ENCODE results near the gene GAMT.

GAMT gene

DNA sequence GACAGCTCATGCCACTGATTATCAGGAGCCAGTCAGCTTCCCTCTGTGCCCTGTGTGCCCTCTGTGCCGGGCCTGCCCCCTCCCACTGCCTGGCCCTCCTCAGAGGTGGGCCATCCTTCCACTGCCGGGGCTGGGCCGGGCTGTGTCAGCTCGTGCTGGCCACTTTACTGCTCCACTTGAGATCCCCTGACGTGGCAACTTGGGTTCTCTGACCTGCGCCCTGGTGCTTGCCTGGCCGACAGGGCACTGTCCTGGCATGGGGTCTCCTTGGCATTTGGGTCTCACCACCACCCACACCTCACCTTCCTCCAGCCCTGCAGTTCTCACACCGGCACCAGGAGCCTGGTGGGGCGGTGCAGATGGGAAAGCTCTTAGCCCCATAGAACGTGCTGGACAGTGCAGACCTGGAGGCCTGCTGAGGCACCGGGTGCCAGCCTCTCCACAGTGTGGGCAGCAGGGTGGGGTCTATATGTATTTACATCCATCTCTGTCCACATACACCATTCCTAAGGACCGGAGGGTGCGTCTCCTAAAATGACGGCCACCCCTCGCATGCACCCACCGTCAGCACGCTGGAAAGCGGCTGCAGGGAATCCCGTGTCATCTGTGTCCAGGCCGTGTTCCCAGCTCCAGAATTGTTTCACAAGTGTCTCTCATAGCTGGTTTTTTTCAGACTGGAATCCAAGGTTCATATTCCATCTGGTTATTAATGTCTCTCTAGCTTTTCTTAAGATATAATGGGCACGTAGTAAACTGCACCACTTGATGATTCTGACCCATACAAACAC lies 17.8 kb upstream of the GAMT start:
- H3K9ac ChIP-seq (ENCODE audit: low read depth in 1 of 2, low read length in 2 of 2), result no peak overlapping the region
- no peaks in the 10 kb centered on the region for H3K9me3 ChIP-seq (ENCODE audit: control insufficient read depth in 1 of 2, low read length in 2 of 2)
- H3K27me3 ChIP-seq (ENCODE audit: control insufficient read depth in 1 of 2, insufficient read depth in 2 of 2, low read length in 2 of 2), result no peaks in the 10 kb centered on the region
- no peak overlapping the region for H3K27ac ChIP-seq (ENCODE audit: low read depth, low read length)
- H3K36me3 ChIP-seq (ENCODE audit: control insufficient read depth in 1 of 2, insufficient read depth in 2 of 2, low read length in 2 of 2), result peaks cover 32 to 70% of the 10 kb centered on the region in 2 donors
- H3K4me3 ChIP-seq (ENCODE audit: low read depth in 1 of 2, low read length in 2 of 2), result no peak overlapping the region
- H3K4me1 ChIP-seq (ENCODE audit: control insufficient read depth in 1 of 2, insufficient read depth in 2 of 2, low read length in 2 of 2), result peaks cover 30 to 35% of the 10 kb centered on the region in 2 donors

GRCh38 chr19:1418496-1418775 lies 17.1 kb upstream of the GAMT start:
- no peak overlapping the region for H3K9ac ChIP-seq (ENCODE audit: low read depth in 1 of 2, low read length in 2 of 2)
- H3K4me1 ChIP-seq (ENCODE audit: control insufficient read depth in 1 of 2, insufficient read depth in 2 of 2, low read length in 2 of 2), result peaks cover 29 to 30% of the 10 kb centered on the region in 2 donors

DNA sequence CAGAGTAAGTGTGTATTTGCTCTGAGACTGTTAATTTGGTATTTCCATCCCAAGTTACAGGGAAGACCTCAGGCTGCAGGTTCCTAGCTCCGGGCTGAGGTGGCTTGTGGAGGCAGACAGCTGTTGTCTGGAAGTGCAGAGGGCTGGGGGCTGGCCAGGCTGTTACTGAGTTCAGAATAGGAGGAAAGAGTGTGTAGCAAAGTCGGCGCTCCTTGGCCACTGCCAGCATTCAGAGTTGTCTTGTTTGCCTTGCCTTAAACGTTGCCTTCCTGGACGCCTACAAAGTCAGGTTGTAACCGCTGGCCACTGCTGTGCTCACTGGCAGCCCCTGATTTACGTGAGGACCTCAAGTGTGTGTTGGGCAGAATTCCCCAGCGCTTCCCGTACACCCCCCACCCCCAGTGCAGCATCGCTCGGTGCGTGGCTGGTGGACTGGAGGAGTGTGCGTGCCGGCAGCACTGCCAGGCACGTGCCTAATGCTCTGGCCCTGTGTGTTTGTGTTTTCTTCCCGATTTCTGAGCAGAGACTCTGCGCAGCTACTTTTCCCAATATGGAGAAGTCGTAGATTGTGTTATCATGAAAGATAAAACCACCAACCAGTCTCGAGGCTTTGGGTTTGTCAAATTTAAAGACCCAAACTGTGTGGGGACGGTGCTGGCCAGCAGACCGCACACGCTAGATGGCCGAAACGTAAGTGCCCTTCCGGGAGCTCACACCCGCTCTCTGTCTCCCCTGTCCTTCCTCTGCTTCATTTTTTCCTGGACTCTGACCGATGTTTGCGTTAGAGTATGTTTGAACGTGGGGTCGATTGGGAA lies 16.5 kb upstream of the GAMT start:
- Histone ChIP-seq H3K9ac (ENCODE audit: low read depth in 1 of 2, low read length in 2 of 2) (no peak overlapping the region), H3K9me3 (ENCODE audit: control insufficient read depth in 1 of 2, low read length in 2 of 2) (no peaks in the 10 kb centered on the region), H3K27ac (ENCODE audit: low read depth, low read length) (no peak overlapping the region), H3K4me1 (ENCODE audit: control insufficient read depth in 1 of 2, insufficient read depth in 2 of 2, low read length in 2 of 2) (peaks cover 30 to 33% of the 10 kb centered on the region in 2 donors), H3K4me3 (ENCODE audit: low read depth in 1 of 2, low read length in 2 of 2) (no peak overlapping the region), H3K27me3 (ENCODE audit: control insufficient read depth in 1 of 2, insufficient read depth in 2 of 2, low read length in 2 of 2) (no peaks in the 10 kb centered on the region), H3K36me3 (ENCODE audit: control insufficient read depth in 1 of 2, insufficient read depth in 2 of 2, low read length in 2 of 2) (peaks cover 23 to 61% of the 10 kb centered on the region in 2 donors)

More at GRCh38 chr19:1418496-1418775, 17.1 kb upstream of the GAMT start:
- no peak overlapping the region for H3K4me3 ChIP-seq (ENCODE audit: low read depth in 1 of 2, low read length in 2 of 2)
- peaks cover 26 to 64% of the 10 kb centered on the region in 2 donors for H3K36me3 ChIP-seq (ENCODE audit: control insufficient read depth in 1 of 2, insufficient read depth in 2 of 2, low read length in 2 of 2)
- H3K9me3 ChIP-seq (ENCODE audit: control insufficient read depth in 1 of 2, low read length in 2 of 2), result no peaks in the 10 kb centered on the region
- no peak overlapping the region for H3K27ac ChIP-seq (ENCODE audit: low read depth, low read length)
- no peaks in the 10 kb centered on the region for H3K27me3 ChIP-seq (ENCODE audit: control insufficient read depth in 1 of 2, insufficient read depth in 2 of 2, low read length in 2 of 2)

DNA sequence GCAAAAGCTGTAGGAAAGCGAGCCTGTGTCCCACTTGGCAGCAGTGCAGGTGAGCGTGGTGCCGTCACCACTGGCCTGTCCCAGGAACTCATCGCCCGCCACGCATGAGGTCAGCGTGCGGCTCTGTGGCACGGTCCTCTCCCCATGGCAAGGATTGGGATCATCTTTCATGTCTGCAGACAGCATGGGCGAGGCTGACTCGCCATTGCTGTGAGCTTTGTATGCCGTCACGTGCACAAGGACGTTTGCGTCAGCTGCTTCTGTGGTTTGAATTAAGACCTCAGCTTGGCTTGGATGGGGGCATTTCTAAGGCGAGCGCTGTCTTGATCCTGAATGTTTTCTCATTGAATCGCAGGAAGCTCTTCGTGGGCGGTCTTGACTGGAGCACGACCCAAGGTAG lies 15.8 kb upstream of the GAMT start:
- H3K27ac ChIP-seq (ENCODE audit: low read depth, low read length), result no peak overlapping the region
- H3K4me1 ChIP-seq (ENCODE audit: control insufficient read depth in 1 of 2, insufficient read depth in 2 of 2, low read length in 2 of 2), result peaks cover 31 to 39% of the 10 kb centered on the region in 2 donors
- H3K9ac ChIP-seq (ENCODE audit: low read depth in 1 of 2, low read length in 2 of 2), result no peak overlapping the region
- H3K9me3 ChIP-seq (ENCODE audit: control insufficient read depth in 1 of 2, low read length in 2 of 2), result no peaks in the 10 kb centered on the region
- no peaks in the 10 kb centered on the region for H3K27me3 ChIP-seq (ENCODE audit: control insufficient read depth in 1 of 2, insufficient read depth in 2 of 2, low read length in 2 of 2)
- no peak overlapping the region for H3K4me3 ChIP-seq (ENCODE audit: low read depth in 1 of 2, low read length in 2 of 2)
- peaks cover 23 to 61% of the 10 kb centered on the region in 2 donors for H3K36me3 ChIP-seq (ENCODE audit: control insufficient read depth in 1 of 2, insufficient read depth in 2 of 2, low read length in 2 of 2)

GRCh38 chr19:1416014-1416841 lies 14.9 kb upstream of the GAMT start:
- H3K4me3 ChIP-seq (ENCODE audit: low read depth in 1 of 2, low read length in 2 of 2), result peak overlapping the region; percentile 10 to 45

GRCh38 chr19:1412995-1413800 lies 11.9 kb upstream of the GAMT start:
- Histone ChIP-seq H3K4me1 (ENCODE audit: control insufficient read depth in 1 of 2, insufficient read depth in 2 of 2, low read length in 2 of 2) (peaks cover 65 to 73% of the 10 kb centered on the region in 2 donors), H3K36me3 (ENCODE audit: control insufficient read depth in 1 of 2, insufficient read depth in 2 of 2, low read length in 2 of 2) (peaks cover 0 to 31% of the 10 kb centered on the region in 2 donors), H3K9ac (ENCODE audit: low read depth in 1 of 2, low read length in 2 of 2) (no peak overlapping the region), H3K27me3 (ENCODE audit: control insufficient read depth in 1 of 2, insufficient read depth in 2 of 2, low read length in 2 of 2) (no peaks in the 10 kb centered on the region), H3K27ac (ENCODE audit: low read depth, low read length) (no peak overlapping the region), H3K4me3 (ENCODE audit: low read depth in 1 of 2, low read length in 2 of 2) (no peak overlapping the region), H3K9me3 (ENCODE audit: control insufficient read depth in 1 of 2, low read length in 2 of 2) (no peaks in the 10 kb centered on the region)

More at GRCh38 chr19:1416014-1416841, 14.9 kb upstream of the GAMT start:
- peaks cover 40 to 48% of the 10 kb centered on the region in 2 donors for H3K4me1 ChIP-seq (ENCODE audit: control insufficient read depth in 1 of 2, insufficient read depth in 2 of 2, low read length in 2 of 2)
- H3K36me3 ChIP-seq (ENCODE audit: control insufficient read depth in 1 of 2, insufficient read depth in 2 of 2, low read length in 2 of 2), result peaks cover 19 to 51% of the 10 kb centered on the region in 2 donors
- no peaks in the 10 kb centered on the region for H3K9me3 ChIP-seq (ENCODE audit: control insufficient read depth in 1 of 2, low read length in 2 of 2)
- H3K9ac ChIP-seq (ENCODE audit: low read depth in 1 of 2, low read length in 2 of 2), result peak overlapping the region; percentile 44 to 51
- no peaks in the 10 kb centered on the region for H3K27me3 ChIP-seq (ENCODE audit: control insufficient read depth in 1 of 2, insufficient read depth in 2 of 2, low read length in 2 of 2)
- H3K27ac ChIP-seq (ENCODE audit: low read depth, low read length), result peak overlapping the region; percentile 75

- Histone ChIP-seq H3K9me3 (ENCODE audit: control insufficient read depth in 1 of 2, low read length in 2 of 2) (no peaks in the 10 kb centered on the region), H3K36me3 (ENCODE audit: control insufficient read depth in 1 of 2, insufficient read depth in 2 of 2, low read length in 2 of 2) (peaks cover 0 to 23% of the 10 kb centered on the region in 2 donors), H3K4me3 (ENCODE audit: low read depth in 1 of 2, low read length in 2 of 2) (no peak overlapping the region), H3K27ac (ENCODE audit: low read depth, low read length) (no peak overlapping the region), H3K4me1 (ENCODE audit: control insufficient read depth in 1 of 2, insufficient read depth in 2 of 2, low read length in 2 of 2) (peaks cover 63 to 66% of the 10 kb centered on the region in 2 donors), H3K9ac (ENCODE audit: low read depth in 1 of 2, low read length in 2 of 2) (no peak overlapping the region), H3K27me3 (ENCODE audit: control insufficient read depth in 1 of 2, insufficient read depth in 2 of 2, low read length in 2 of 2) (no peaks in the 10 kb centered on the region)
Observed at GRCh38 chr19:1412323-1412923, 11.1 kb upstream of the GAMT start.

- H3K36me3 ChIP-seq (ENCODE audit: control insufficient read depth in 1 of 2, insufficient read depth in 2 of 2, low read length in 2 of 2), result peaks cover 0 to 19% of the 10 kb centered on the region in 2 donors
- H3K4me3 ChIP-seq (ENCODE audit: low read depth in 1 of 2, low read length in 2 of 2), result peak overlapping the region in 1 of 2 donors; percentile 19
- peaks cover 58 to 67% of the 10 kb centered on the region in 2 donors for H3K4me1 ChIP-seq (ENCODE audit: control insufficient read depth in 1 of 2, insufficient read depth in 2 of 2, low read length in 2 of 2)
Observed at GRCh38 chr19:1411255-1412191, 10.2 kb upstream of the GAMT start.

More at GRCh38 chr19:1411255-1412191, 10.2 kb upstream of the GAMT start:
- peak overlapping the region; percentile 42 for H3K27ac ChIP-seq (ENCODE audit: low read depth, low read length)
- no peaks in the 10 kb centered on the region for H3K9me3 ChIP-seq (ENCODE audit: control insufficient read depth in 1 of 2, low read length in 2 of 2)
- H3K9ac ChIP-seq (ENCODE audit: low read depth in 1 of 2, low read length in 2 of 2), result peak overlapping the region in 1 of 2 donors; percentile 18
- H3K27me3 ChIP-seq (ENCODE audit: control insufficient read depth in 1 of 2, insufficient read depth in 2 of 2, low read length in 2 of 2), result no peaks in the 10 kb centered on the region

Data from duodenal mucosa (tissue), 2 donors.